Kidney epithelial cell (primary cell): Measurements from ENCODE around the gene PKD2L1. TPM values are rescaled to one million over a fixed set of nuclear protein-coding genes. Genes with fewer than 3 reads are reported as not detected.
"Not testable (repeated sequence)": the region's sequence is repeated elsewhere in the genome, so short reads cannot be mapped to it uniquely, and the experiment has no call there.

Experiments used
- DNase-seq: peaks from one replicate; pipeline ENCODE4 v3.0.0-alpha.2; 2010; ENCODE audit warnings: low read depth
- H3K27me3 ChIP-seq: 2 replicates; pipeline ENCODE4 v1.6.0; 2011; ENCODE audit warnings: low read length; ENCODE audit not compliant: control insufficient read depth, insufficient read depth
- H3K36me3 ChIP-seq: 2 replicates; pipeline ENCODE4 v1.5.1; 2011; ENCODE audit warnings: low read length; ENCODE audit not compliant: control insufficient read depth, insufficient read depth
- H3K4me3 ChIP-seq: 2 replicates; pipeline ENCODE4 v1.5.1; 2011; ENCODE audit warnings: low read depth, mild to moderate bottlenecking, control low read depth, low read length
- CTCF ChIP-seq: IDR thresholded peaks from 2 replicates; pipeline ENCODE4 v1.5.1; 2011; ENCODE audit warnings: mild to moderate bottlenecking, moderate library complexity, low read length, control low read depth, inconsistent platforms; ENCODE audit not compliant: insufficient read depth, poor library complexity, severe bottlenecking
- total RNA-seq: library from RNA; depleted of rRNA; stranded (reverse); fragments of >200 nt; gene quantifications from 2 replicates; pipeline ENCODE4 v1.2.3, GENCODE V29; 2015

The PKD2L1 gene
- not detected in 2 replicates for total RNA-seq

GRCh38 chr10:100330079-100330478 lies at the start of gene PKD2L1:
Gene PKD2L1 (minus strand): TSS chr10:100330228. CDS start chr10:100330103, 125 bp downstream.
- no peaks in the 10 kb centered on the region for H3K36me3 ChIP-seq
- H3K4me3 ChIP-seq, result no peak within 1 kb of the TSS
- no peak for DNase-seq
- peaks cover 41% of the 10 kb centered on the region for H3K27me3 ChIP-seq
- no peak for TF ChIP-seq CTCF

- Histone ChIP-seq H3K27me3 (no peaks in the 10 kb centered on the region), H3K36me3 (no peaks in the 10 kb centered on the region), H3K4me3 (no peak overlapping the region)
- DNase-seq, result no peak
- TF ChIP-seq CTCF, result no peak
Observed at GRCh38 chr10:100377830-100378229, 47.8 kb upstream of the PKD2L1 start.

GRCh38 chr10:100376656-100377055 lies 46.6 kb upstream of the PKD2L1 start:
- not testable (repeated sequence) for DNase-seq, H3K27me3 ChIP-seq, H3K36me3 ChIP-seq, H3K4me3 ChIP-seq

GRCh38 chr10:100374677-100375353 lies 44.8 kb upstream of the PKD2L1 start:
- not testable (repeated sequence) for H3K36me3 ChIP-seq, DNase-seq, H3K27me3 ChIP-seq
- H3K4me3 ChIP-seq, result peak overlapping the region; percentile 55

- no peaks in the 10 kb centered on the region for H3K36me3 ChIP-seq
- no peak for DNase-seq
- H3K27me3 ChIP-seq, result no peaks in the 10 kb centered on the region
- no peak for TF ChIP-seq CTCF
- peak overlapping the region; percentile 55 for H3K4me3 ChIP-seq
Observed at GRCh38 chr10:100374200-100374655, 44.2 kb upstream of the PKD2L1 start.

GRCh38 chr10:100373298-100374199 lies 43.5 kb upstream of the PKD2L1 start:
- Histone ChIP-seq H3K27me3 (no peaks in the 10 kb centered on the region), H3K36me3 (no peaks in the 10 kb centered on the region), H3K4me3 (peak overlapping the region; percentile 55)
- peak; percentile 100 for DNase-seq
- TF ChIP-seq CTCF, result no peak
